Myocyte (in vitro differentiated cells): ENCODE measurements around the gene RFPL1. TPM values are rescaled to one million over a fixed set of nuclear protein-coding genes. Genes with fewer than 3 reads are reported as not detected.
"Not testable (repeated sequence)": the region's sequence is repeated elsewhere in the genome, so short reads cannot be mapped to it uniquely, and the experiment has no call there.

Source experiments
- DNase-seq: peaks from one replicate; pipeline ENCODE4 v3.0.0-alpha.2; 2012; ENCODE audit warnings: low read depth
- polyA plus RNA-seq: library from polyadenylated mRNA; unstranded; fragments of >200 nt; gene quantifications from one replicate; pipeline ENCODE4 v1.2.1, GENCODE V29; 2012; ENCODE audit warnings: missing spikeins
- total RNA-seq: library from RNA; depleted of rRNA; stranded (reverse); fragments of >200 nt; gene quantifications from 2 replicates; pipeline ENCODE4 v1.2.3, GENCODE V29; 2014

RFPL1 gene
- total RNA-seq: not detected in 2 replicates
- 0.38 TPM for polyA plus RNA-seq

- not testable (repeated sequence) for DNase-seq
Measured at GRCh38 chr22:29438283-29438682, at the start of gene RFPL1. TSS of gene RFPL1 (plus strand) at chr22:29438583.

GRCh38 chr22:29388759-29389090 lies 49.7 kb upstream of the RFPL1 start:
- no peak for DNase-seq

DNA sequence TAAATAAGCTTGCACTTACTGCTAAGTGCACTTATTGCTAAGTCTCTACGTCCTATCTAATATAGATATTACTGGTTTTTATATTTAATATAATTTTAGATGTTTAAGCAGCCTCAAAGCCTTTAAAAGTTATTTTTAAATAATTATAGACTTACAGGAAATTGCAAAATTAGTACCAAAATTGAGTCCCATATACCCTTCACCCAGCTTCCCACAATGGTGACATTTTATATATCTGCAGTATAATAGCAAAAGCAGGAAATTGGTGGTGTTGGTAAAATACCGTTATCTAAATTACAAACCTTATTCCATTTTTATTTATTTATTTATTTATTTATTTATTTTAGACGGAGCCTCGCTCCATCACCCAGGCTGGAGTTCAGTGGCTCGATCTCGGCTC lies 48.1 kb upstream of the RFPL1 start:
- no peak for DNase-seq

- DNase-seq: no peak
Measured at GRCh38 chr22:29391546-29391945, 46.8 kb upstream of the RFPL1 start.

GRCh38 chr22:29393019-29393608 lies 45.3 kb upstream of the RFPL1 start:
- no peak for DNase-seq

DNA sequence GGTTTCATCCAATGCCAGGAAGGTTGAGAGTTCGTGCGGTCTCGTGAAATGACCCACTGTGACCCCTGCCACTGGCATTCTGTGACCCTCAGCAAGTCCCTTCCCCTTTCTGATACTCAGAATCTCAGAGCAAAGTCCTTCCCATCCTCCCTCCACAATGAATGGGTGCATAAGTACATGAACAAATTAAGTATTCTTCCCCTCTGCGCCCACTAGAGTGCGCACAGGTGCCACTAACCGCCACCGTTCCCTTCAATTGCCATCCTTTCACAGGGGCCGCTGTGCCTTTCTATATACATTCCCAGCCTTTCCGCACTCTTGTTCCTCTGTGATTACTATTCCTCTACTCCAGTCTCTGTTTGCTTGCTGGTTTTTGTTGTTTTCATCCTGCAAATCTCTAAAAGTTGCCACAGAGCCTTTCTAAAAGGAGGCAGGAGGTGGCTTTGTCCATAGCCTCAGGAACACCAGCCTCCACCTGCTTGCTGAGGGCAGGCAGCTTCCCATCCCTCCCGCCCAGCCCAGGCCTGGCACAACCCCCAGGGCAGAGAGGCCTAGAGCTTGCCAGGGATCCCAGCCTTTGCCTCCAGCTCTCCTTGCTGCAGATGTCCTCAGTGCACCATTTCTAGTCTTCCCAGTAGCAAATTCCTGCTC lies 43.3 kb upstream of the RFPL1 start:
- DNase-seq: peak; percentile 83

- no peak for DNase-seq
Measured at GRCh38 chr22:29396126-29396525, 42.3 kb upstream of the RFPL1 start.

DNA sequence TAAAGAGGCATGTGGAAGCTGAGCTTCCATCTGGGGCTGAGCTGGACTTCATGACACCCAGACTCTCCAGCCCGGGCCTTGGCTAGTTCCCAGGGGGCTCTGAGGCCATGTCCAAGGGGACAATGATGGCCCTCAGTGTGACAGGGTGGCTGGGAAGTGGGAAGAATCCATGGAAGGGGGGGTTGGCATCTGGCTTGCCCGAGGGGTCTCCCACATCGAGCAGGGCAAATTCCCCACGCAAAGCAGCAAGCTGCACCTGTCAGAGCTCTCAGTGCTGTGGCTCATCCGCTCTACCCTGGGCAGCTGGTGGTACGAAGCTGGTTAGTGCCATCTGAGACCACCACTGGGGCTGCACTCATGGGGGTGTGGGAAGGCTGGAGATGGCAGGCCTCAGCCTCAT lies 40.6 kb upstream of the RFPL1 start:
- peak; percentile 25 for DNase-seq

DNA sequence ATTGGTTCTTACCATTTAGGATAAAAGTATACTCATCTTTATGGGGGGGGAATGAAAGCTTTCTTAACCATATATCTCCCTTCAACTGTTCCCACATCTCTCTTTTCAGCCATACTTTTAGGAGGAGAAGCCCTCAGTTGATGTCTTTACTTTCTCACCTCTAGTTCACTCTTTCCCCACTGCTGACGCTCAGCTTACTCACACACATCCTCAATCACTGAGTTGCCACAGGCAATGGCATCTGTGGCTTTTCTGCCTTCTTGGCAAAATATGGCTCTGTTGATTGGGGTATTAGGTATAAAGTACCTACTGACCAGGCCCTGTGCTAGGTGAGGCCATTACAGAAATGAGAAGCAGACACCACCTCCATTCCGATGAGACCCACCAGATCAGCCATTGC lies 37.8 kb upstream of the RFPL1 start:
- DNase-seq: no peak

GRCh38 chr22:29401538-29401937 lies 36.8 kb upstream of the RFPL1 start:
- DNase-seq: not testable (repeated sequence)

GRCh38 chr22:29408940-29409339 lies 29.4 kb upstream of the RFPL1 start:
- no peak for DNase-seq

GRCh38 chr22:29411569-29412211 lies 26.7 kb upstream of the RFPL1 start:
- not testable (repeated sequence) for DNase-seq

DNA sequence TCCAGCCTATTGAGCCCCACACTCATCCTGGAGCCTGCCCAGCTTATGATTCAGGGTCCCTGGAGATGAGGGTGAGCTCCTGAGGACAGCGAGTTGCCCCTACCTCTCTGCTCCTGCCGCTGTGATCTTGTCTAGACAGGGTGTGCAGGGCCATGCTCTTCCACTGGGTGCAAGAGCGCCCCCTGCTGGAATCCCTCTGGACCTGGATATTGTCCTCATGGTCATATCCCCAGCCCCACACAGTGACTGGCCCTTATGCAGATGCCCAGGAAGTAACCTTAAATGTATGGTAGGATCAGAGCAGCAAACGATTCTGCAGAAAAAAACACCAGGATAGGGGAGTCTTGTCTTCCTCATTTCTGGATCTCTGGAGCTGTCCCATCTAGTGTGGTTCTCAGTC lies 25.6 kb upstream of the RFPL1 start:
- not testable (repeated sequence) for DNase-seq

- DNase-seq: peak; percentile 62
Measured at GRCh38 chr22:29414951-29415591, 23.3 kb upstream of the RFPL1 start.

GRCh38 chr22:29418704-29419103 lies 19.7 kb upstream of the RFPL1 start:
- DNase-seq: not testable (repeated sequence)

- no peak for DNase-seq
Measured at GRCh38 chr22:29426476-29426875, 11.9 kb upstream of the RFPL1 start.

GRCh38 chr22:29427176-29427760 lies 11.1 kb upstream of the RFPL1 start:
- DNase-seq: no peak

GRCh38 chr22:29431986-29432385 lies 6.4 kb upstream of the RFPL1 start:
- DNase-seq: no peak

DNA sequence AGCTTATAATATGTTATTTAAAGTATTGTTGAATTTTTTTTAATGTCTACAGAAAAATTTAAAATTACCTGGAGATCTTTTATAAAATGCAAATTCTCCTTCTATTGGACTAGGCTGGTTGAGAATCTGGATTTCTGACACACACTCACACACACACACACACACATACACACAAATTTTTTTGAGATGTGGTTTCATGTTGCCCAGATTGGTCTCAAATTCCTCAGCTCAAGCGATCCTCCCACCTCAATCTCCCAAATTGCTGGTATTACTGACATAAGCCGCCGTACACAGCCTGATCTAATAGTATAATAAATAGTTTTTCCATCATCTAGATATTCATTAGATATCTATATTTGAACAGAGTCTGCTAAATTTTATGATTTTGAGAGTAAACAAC lies 4.5 kb upstream of the RFPL1 start:
- DNase-seq: no peak

DNA sequence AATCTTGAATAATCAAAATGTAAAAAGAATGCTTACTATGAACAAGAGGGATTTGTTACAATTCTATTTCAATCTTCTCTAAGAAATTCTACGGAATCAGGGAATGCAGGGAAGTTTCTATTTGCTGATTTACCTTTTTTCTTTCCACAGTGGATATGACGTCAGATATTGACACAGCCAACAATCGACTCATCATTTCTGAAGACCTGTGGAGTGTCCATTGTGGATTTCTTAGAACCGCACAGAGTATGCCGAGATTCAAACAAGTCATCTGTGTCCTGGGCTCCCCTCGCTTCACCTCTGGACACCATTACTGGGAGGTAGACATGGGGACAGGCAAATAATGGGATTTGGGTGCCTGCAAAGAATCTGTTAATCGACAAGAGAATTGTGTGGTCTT lies 4.1 kb upstream of the RFPL1 start:
- no peak for DNase-seq

DNA sequence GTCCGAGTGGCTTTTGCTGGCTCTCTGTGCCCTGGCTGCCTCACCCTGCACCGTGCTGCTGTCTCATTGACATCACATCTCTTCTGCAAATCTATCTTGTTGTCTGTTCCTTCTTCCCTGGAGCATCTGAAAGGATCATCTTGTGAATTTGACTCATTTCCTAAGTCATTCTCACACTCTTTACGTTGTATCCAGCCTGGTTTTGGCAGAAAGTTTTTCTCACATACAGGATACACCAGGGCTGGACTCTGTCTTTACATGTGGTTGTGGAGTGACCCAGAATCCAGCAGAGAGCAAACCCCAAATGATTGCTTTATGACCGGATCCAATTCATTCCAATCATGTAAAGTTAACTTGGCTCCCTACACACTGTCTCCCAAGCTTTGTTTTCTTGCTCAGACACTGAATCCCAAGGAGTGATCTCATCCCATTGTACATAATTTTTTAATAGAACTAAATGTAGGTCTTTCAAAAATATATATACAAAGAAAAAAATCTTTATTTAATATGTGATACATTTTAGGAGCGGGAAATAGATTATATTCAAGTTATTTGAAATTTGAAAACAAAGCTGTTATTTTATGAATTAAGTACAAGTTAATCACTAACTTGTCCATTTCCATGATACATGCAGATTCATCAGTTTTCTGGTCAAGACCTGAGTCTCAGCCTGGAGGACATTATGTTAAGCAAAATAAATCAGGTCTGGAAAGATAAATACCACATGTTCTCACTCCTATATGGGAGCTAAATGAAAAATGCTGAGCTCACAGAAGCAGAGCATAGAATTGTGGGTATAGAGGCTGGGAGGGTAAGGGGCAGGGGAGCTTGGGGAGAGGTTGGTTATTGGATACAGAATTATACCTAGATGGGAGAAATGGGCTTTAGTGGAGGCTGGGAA lies 2.9 kb upstream of the RFPL1 start:
- no peak for DNase-seq
